GM12874 (cell line): ENCODE data around the gene TUBD1.

Source experiments
- TF ChIP-seq, protein P1 (sequence below): IDR thresholded peaks from 2 replicates; pipeline ENCODE4 v1.5.1; 2011; ENCODE audit warnings: low read depth, mild to moderate bottlenecking, control low read depth, low read length, moderate library complexity; ENCODE audit not compliant: insufficient read depth

TUBD1 gene

DNA sequence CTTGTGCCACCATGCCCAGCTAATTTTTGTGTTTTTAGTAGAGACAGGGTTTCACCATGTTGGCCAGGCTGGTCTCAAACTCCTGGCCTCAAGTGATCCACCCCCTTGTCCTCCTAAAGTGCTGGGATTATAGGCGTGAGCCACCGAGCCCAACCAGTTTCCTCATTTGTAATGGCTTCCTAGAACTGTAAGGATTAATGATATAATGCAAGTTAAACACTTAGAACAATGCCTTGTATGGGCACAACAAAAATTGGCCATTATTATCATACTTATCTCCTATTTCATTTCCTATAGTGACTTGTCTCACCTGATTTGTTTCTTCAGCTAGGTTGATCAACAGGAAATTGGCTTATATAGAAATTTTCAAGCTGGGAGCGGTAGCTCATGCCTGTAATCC lies 14.1 kb downstream of the TUBD1 start:
- TF ChIP-seq, protein P1, sequence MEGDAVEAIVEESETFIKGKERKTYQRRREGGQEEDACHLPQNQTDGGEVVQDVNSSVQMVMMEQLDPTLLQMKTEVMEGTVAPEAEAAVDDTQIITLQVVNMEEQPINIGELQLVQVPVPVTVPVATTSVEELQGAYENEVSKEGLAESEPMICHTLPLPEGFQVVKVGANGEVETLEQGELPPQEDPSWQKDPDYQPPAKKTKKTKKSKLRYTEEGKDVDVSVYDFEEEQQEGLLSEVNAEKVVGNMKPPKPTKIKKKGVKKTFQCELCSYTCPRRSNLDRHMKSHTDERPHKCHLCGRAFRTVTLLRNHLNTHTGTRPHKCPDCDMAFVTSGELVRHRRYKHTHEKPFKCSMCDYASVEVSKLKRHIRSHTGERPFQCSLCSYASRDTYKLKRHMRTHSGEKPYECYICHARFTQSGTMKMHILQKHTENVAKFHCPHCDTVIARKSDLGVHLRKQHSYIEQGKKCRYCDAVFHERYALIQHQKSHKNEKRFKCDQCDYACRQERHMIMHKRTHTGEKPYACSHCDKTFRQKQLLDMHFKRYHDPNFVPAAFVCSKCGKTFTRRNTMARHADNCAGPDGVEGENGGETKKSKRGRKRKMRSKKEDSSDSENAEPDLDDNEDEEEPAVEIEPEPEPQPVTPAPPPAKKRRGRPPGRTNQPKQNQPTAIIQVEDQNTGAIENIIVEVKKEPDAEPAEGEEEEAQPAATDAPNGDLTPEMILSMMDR = no peak

DNA sequence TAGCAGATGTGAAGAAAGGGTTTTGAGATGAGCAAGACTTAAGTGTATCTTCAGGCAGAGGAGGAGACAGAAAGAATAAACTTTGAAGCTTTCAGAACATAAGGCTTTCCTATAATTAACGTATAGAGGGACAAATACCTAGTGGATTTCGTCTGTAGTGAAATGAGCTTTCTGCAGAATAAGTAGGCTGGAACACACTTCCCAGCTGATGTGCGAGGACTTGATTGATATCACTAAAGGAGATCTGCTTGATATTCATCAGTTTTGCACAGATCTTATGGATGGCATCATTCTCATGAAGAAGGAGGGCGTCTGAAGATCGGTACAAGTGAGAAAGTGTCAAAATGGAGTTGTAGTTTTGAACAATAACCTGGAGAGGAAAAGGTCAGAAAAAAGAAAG lies 14.8 kb downstream of the TUBD1 start:
- TF ChIP-seq, protein P1 = no peak

DNA sequence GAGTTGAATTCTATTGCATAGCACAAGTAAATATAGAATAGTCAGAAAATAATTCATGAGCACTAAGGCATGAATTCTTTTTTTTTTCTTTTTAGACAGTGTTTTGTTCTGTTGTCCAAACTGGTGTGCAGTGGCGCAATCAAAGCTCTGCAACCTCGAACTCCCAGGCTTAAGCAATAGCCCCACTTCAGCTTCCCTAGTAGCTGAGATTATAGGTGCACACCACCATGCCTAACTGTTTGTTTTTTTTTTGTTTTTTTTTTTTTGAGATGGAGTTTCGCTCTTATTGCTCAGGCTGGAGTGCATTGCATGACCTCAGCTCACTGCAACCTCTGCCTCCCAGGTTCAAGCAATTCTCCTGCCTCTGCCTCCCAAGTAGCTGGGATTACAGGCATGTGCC lies 16.6 kb downstream of the TUBD1 start:
- TF ChIP-seq, protein P1 = no peak

DNA sequence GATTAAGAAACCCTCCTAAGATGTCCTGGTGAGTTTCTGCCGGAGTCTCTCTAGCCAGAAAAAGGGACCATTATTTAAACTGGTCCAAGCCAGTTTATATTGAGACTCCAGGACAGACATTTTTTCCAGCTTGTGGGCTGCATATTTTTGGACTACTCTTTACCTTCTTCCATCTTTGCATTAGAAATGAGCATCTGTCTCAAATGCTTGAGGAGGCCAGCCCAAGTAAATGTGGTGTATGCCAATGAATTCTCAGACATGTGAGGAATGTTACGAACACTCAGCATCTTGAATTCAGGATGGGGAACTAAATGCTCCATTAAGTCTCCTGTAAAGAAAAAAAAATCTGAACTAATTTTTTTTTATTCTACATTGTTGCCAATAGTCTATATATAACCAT lies 18.4 kb downstream of the TUBD1 start:
- TF ChIP-seq, protein P1 = no peak

DNA sequence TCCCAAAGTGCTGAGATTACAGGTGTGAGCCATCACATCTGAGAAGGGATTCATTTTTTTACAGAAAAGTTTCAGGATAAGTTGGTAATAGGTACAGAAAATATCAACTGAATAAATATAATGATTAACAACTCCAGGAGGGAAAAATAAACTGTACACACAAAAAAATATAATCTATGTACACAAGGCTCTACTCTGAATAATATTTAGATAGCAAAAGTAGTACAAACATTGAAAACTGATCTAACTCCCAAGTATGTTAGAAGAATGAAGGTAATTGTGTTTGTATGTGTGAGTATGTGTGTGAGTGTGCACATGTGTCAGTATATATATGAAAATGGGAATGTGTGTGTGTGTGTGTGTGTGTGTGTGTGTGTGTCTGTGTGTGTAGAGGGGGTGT lies 20.4 kb downstream of the TUBD1 start:
- TF ChIP-seq, protein P1 = no peak

DNA sequence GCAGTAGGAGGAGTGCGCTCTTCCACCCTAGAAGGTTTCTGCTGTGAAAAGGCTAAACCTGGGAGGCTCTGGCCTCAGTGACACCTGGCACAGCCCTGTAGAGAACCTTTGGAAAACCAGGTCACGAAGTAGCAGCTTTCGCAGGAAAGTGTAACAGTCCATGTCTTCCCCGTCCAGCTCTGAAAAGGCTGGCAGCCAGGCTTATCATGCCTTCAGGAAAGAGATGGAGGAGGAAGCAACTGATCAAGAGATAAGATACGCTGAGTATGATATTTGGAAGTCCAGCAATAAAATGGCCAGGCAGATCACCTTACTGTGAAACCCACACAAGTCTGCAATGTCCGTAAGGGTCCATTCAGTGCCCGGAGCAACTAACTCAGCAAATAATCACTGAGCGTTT lies 22.3 kb downstream of the TUBD1 start:
- TF ChIP-seq, protein P1 = no peak

DNA sequence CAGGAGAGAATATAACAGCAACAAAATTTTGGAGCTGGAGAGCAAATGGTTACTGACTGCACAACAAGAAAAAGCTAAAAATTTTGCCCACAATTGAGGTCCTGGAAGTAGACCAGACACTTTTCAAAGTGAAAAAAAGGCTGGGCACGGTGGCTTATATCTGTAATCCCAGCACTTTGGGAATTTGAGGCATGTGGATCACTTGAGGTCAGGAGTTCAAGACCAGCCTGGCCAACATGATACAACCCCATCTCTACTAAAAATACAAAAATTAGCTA lies 22.9 kb downstream of the TUBD1 start:
- TF ChIP-seq, protein P1 = no peak

DNA sequence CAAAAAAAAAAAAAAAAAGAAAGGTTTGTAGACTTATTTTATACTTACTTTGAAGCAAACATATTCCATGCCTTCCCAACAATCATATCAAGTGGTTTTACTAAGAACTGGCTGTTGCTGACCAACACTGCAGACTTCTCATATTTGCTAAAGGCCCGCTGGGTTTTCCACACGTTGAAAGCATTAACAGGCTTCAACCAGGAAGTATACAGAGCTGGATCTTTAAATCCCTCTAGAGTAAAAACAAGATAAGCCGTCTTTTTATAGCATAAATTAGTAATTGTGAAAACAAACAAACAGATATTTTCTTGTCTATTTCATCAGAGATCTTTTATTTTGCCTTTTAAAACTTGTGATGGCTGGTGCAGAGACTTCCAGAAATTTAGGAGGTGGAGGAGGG lies 29.1 kb downstream of the TUBD1 start:
- TF ChIP-seq, protein P1 = no peak
